Activated T-helper 9 cell treated with anti-CD3 and anti-CD28 coated beads, Interleukin-2, amount 50 U/mL, for 16 hours (primary cell): Measurements from ENCODE around the gene WDFY3.
"Not testable (repeated sequence)": the region's sequence is repeated elsewhere in the genome, so short reads cannot be mapped to it uniquely, and the experiment has no call there.

ENCODE experiments used
- DNase-seq: peaks from one replicate; pipeline ENCODE4 v3.0.0-alpha.2; 2020; ENCODE audit warnings: low read depth

Gene WDFY3

DNA sequence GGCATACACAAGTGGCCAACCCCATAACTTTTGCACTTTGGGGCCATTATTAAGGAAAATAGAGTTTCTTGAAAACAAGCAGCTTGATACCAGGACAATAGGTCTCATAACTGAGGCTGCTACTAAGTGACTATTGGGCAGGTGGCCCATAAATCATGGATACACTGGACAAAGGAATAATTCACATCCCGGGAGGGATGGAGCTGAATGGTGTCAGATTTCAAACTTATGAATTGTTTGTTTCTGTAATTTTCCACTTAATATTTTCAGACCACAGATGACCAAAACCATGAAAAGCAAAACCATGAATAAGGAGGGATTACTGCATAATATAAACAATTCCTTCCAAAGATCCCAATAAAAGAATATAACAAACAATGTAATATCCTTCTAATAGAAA is 114.4 kb downstream of the WDFY3 start:
- DNase-seq: no peak

DNA sequence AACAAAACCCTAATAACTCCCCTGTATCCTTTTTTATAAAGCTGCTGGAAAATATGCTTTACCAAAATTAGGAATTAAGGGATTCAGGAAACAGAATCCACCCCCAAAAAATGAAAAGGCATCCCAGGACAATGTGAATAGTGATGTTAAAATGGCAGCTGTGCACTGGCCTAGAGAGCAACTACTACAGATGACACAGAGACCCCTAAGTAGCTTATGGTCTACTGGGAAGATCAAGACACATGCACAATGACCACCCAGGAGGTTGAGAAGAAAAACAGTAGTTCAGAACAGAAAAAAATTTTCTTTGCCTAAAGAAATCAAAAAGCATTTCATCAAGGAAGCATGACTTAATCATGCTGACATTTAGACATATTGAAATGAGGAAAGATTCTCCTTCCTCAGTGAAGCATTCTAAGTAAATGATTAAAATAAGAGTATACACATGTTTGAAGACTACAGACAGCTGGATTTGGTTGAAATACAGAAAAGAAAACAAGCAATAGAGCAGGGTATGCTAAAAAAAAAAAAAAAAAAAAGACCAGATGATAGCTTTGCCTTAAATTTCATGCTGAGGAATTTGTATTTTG is 117.3 kb downstream of the WDFY3 start:
- no peak for DNase-seq

DNA sequence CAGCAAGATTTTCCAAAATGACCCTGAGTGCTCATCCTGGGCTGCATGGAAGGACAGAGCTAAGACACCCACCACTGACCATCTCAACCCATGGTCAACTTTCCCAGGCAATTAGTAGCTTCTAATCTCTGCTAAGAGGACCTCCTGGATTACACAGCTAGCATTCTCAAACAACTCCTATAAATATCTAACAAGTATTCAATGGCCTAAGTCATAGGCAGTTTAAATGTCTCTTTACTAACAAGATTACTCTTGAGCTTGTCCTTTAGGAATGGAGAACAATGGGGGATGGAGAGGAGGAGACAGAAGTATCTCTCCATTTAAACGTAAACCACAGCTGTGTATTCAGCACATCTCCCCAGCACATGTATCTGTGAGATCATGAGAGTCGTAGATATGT is 118.1 kb downstream of the WDFY3 start:
- DNase-seq: no peak

DNA sequence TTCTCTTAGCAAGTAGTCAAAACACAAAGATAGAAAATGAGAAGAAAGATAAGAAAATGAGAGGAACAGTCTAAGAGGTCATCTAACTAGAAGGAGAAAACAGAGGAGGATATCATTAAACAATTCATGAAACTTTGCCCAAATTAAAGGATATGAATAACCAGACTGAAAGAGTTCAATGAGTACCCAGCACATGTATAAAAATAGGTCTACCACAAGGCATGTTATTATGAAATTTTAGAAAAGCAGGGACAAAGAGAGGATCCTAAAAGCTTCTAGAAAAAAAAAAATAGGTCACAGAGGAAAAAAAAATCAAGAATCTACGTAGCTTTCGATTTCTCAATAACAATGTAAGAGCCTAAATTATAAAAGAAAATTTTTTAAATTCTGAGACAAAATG is 118.5 kb downstream of the WDFY3 start:
- no peak for DNase-seq

DNA sequence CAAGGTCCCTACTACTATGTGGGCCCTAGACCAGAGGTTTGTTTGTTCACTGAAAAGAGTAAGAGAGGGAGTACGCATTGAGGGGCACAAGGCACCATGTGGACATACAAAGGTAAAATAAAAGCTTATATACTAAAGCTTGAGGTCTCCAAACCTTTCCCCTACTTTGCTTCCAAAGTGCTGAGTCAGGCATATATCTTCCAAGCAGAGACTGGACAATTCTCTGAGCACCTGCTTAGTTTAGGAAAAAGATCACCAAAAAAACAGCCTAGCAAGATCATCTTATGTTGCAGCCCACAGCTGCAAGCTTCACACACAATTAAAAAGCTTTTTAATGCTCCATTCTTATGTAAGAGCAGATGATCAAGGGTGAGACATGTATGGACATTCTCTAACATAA is 119.5 kb downstream of the WDFY3 start:
- DNase-seq: no peak

DNA sequence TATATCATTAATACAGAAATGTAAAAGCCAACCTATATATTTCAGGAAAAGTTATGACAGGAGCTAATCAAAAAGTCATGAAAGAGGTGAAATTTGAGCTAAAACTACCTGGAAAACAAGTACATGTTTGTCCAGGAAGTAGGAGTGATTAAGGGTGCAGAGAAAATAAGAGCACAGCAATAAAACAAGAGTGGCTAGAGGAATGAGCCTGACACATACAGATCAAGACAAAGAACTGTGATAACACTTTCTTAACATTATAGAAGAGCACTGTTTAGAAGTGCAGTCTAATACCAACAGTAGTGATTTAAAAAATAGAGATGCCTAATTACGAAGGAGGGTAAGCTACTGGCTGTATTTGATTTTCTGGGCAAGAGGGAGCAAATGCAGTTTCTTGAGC is 125.1 kb downstream of the WDFY3 start:
- DNase-seq: no peak

DNA sequence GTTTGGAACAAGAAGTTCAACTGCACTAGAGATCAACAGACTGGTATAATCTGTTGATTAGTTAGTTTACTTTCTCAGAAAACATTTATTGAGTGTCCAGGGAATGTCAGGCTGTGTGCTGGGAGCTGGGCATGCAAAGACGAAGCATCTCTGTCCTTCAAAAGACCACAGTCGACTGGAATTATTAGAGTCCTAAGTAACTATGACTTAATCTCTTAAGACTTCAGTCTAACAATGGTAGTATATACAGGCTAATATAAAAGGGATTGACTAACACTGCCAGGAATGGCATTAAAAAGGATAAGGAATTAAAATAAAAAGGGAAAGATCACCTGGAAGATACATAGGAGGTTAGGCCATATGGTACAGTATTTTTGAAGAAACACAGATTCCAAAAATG is 128.7 kb downstream of the WDFY3 start:
- no peak for DNase-seq

DNA sequence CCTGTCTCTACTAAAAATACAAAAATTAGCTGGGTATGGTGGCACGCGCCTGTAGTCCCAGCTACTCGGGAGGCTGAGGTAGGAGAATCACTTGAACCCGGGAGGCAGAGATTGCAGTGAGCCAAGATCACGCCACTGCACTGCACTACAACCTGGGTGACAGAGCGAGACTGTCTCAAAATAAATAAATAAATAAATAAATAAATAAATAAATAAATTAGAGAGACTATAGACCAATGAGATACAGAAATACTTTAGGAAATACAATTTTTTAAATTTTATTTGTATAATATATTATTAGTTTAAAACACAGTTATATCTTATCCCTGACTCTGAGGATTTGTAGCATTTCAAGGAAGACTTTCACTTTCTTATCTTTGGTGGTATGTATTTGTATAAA is 136.9 kb downstream of the WDFY3 start:
- not testable (repeated sequence) for DNase-seq

DNA sequence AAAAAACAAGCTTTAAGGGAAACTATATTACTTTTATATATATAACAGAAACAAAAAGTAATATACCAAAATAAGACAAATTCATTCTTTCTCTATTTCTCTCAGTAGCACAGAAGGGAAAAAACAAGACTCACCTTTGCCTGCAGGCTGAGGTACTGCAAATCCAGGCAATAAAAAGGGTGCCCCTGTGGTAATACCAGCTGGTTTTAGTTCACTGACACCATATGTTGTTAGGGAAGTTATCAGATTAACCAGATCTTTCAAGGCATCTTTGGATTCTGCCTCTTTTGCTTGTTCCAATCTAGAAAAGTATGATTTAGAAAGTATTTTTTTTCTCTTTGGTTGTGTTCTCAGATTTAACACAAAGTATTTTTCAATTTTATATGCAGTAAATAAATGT is 139.8 kb downstream of the WDFY3 start:
- DNase-seq: no peak

DNA sequence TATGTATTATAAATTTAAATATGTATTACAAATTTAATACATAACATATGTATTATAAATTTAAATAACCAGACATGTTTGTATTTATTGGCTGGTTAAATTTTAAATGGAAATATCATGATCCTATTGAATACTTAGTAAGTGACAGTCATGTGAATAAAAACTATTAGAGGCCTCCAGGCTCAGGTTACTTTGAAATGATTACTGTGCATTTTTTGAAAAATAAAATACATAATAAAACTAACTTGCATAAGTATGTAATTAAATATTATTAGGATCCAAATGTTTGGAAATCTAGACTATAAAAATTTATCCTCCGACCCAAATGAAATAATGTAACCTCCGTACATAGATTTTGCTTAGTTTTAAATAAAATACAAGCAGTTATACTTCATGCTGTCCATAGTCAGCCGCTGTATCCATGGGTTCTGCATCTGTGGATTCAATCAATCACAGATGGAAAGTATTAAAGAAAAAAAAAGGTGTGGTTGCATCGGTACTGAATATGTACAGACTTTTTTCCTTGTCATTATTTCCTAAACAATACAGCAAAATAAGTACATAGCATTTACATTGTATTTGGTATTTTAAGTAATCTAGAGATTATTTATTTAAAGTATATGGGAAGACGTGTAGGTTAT is 140.7 kb downstream of the WDFY3 start:
- no peak for DNase-seq

DNA sequence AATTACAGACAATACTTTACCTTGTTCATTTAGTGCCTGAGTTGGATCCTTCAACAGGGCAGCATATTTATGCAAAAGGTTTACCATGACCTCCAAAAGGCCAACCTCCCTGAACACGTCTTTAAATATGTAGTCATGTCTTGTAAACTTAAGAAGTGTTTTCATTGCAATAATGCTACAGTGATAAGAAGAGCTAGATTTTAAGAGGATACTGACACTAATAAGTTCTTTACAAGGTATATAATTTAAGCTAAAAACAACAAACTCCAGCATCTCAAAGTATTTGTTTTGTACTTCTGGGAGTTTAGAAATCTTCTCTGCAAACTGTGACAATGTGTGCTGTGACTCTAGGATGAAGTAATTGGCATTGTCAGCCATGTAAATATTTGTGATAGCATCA is 145.4 kb downstream of the WDFY3 start:
- no peak for DNase-seq

DNA sequence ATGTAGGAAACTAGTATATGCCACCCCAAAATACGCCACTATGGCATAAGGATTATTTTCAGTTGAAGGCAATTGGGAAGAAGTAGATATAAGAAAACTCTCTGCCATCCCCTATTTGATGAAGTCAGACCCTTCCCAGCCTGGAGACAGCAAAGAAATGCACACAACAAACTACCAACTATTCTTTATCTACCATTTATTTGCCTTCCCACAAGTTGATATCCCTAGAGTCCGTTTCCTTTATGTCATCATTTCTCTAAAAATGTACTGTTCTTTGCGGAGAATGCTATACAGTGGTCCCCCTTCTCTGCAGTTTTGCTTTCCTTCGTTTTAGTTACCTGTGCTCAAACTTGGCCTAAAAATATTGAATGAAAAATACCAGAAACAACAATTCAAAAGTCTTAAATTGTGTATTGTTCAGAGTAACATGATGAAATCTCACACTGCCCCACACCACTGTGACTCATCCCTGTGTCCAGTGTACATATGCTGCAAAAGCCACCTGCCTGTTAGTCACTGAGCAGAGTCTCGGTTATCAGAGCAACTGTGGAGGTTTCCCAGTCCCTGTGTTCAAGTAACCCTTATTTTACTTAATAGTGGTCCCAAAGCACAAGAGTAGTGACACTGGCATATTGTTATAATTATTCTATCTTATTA is 152.3 kb downstream of the WDFY3 start:
- DNase-seq: no peak

DNA sequence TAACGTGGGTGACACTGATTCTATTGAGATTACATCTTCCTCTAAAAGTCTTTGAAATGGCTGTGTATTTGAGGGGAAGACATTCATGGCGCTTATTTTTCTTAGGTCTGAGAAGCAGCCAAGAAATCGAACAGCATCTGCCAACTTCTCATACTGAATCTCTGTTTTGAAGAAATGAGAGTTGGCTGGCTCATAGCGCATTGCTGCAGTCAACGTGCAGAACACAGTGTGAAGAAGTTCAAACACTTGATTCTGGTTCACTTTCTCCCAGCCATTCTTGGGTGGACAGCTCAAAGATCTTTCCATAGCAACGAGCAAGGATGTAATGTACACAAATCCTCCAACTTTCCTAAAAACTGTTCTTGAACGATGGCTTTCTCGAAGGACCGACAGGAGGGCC is 156.5 kb downstream of the WDFY3 start:
- no peak for DNase-seq

DNA sequence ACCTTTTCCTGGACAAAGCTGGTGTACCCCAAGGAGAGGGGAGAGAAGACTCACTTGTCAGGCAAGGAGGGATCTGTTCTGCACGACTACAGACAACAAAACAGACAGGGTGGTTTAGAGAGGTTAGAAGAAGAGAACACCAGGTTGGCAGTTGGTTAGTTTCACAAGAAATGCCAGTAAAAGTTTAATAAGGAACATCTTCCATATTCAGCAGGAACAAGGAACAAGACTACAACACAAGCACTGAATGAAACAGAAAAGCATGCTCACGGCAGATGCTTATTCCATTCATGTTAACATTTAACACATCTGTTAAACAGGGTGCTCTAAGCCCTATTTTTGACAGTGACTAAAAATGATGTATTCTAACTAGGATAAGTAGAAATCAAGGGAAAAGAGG is 158.2 kb downstream of the WDFY3 start:
- no peak for DNase-seq

DNA sequence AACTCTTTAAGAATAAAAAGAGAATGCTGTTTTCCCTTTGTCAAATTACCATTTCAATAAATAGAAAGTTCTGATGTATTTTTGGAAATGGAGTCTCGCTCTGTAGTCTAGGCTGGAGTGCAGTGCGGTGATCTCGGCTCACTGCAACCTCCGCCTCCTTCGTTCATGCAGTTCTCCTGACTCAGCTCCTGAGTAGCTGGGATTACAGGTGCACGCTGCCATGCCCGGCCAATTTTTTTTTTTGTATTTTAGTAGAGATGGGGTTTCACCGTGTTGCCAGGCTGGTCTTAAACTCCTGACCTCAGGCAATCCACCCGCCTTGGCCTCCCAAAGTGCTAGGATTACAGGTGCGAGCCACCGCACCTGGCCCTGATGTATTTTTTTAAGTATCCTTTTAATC is 159.9 kb downstream of the WDFY3 start:
- DNase-seq: not testable (repeated sequence)

DNA sequence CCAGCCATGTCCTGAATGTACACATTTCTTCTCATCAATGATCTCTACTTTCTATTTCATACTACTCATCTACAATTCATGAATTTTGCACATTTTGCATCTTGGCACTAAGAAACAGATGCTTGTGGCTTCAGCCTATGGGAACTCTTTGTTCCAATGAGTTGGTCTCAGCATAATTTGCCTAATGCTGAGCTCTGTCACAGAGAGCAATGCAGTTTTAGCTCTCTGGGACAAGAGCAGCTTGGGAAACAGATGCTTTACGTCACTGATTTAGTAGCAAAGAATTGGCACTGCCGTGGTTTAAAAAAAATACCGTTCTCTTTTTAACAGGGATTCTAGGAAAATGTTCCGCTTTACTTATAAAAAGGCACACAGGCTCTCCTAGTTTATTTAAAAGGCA is 162.4 kb downstream of the WDFY3 start:
- no peak for DNase-seq

DNA sequence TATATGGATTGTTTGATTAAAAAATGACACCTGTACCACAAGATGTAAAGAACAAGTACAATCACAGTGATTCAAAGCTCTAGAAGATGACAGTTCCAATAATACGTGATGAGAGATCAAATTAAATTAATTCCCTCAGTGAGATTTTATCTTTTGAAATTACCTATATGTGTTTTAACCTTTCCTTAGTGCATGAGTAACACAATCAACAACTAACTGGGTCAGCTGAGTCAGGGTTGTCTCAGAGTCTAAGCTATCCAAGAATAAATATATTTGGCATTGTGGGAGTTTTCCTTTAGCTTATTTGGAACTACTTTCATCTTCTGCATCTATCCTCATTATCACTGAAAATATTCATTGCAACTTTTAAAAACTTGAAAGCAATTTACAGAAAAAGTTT is 162.8 kb downstream of the WDFY3 start:
- no peak for DNase-seq

DNA sequence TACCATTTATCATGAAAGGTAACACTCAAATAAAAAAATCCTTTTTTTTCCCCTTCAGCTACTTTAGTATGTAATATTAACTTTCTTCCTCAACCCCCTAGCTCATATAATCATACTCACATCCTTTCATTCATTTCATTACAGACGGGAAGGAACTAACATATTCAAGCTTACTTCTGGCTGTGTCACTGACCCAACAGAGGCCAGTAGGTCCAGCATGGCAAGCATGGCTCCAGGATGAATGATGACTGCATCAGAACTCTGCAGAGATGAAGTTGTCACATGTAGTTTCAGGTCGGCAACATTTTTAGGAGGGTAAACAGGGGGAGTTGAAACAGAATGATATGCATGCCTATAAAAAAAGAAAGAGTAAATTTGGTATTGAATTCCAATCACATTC is 163.4 kb downstream of the WDFY3 start:
- no peak for DNase-seq

DNA sequence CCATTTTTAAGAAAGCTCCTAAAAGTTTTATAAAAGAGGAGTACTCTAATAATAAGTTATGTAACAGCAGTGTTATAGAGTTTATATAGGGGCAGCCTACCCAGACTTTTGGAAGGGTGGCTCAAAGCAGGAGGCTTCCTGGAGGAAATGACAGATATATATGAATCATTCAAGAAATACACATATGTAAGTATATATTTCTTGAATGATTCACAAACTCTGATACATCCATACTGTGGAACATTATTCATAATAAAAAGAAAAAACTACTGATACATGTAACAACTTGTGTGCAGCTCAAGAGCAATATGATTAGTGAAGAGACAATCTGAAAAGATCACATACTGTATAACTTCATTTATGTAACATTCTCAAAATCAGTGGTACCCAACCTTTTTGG is 166.2 kb downstream of the WDFY3 start:
- DNase-seq: no peak

DNA sequence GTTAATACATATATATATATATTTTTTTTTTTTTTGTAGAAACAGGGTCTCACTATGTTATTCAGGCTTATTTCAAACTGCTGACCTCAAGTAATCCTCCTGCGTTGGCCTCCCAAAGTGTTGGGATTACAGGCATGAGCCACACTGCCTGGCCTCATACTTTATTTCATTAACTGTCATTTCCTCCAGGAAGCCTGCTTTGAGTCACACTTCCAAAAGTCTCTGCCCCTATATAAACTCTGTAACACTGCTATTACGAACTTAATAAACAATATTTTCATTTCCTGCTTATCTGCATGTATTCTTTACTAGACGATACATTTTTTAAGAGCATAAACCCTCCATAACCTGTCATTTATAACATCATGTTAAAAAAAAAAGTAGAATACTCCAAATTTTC is 167.2 kb downstream of the WDFY3 start:
- no peak for DNase-seq

DNA sequence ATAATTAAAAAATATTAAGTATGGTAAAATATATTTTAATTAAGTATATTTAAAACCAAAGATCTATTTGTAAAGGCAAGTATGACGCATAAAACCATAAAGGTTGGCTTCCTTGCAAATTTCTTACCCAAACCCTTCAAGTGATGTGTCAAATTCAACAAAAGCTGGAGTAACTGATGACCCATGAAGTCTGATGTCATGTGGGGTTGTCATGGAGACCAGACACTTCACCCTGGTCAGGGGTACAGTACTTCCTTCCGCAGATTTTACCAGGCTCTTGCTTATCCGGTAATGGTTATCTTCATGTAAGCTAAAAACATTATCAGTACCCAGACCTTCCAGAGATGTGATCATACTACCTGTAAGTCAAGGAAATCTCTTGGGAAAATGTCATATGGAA is 170.1 kb downstream of the WDFY3 start:
- no peak for DNase-seq

DNA sequence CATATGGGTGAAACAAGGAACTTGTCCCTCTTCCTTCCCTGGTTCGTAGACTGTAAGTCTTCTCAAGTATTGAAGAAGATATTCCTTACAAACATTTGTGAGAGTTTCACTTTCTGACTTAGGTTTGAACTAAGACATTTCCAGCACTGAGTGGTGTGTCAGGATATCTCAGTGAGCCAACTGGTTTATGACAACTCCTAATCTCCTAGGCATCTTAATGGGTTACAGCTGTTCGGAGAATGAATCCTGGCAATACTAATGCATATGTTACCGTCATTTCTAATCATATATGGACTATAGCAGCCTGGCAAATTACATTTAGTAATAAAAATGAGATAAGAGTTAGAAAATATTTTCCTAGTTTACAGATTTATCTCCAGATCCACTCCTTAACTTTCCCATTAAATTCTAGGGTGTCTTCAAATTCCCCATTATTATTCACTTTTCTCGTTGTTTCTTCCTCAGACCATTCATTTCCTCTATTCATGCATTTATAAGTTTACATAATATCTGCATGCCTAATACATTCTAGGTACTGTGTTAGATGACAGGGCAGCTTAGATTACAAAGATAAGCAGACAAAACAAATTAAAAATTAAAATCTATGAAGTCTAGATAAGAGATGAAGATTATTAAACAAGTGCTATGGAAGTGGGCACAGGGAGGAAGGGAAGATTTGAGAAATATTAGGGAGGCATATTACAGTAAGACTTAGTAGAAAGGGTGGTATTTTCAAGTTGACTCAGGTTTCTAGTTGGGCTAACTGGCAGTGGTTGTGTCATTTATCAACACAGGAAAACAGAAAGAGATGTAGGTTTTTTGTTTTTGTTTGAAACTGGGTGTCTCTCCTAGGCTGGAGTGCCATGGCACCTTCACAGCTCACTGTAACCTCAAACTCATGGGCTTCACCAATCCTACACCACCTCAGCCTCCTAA is 173.9 kb downstream of the WDFY3 start:
- DNase-seq: no peak
